Lower lobe of right lung (tissue), 2 donors: Measurements from ENCODE around the gene FRMPD4. TPM values are rescaled to one million over a fixed set of nuclear protein-coding genes. Genes with fewer than 3 reads are reported as not detected.

ENCODE experiments used
- ATAC-seq, 2 donors: fragments of 200-7000 bp; cut with Tn5 transposase; one replicate each; pipeline ENCODE4 v1.9.1; 2020 to 2022; ENCODE audit warnings: mild to moderate bottlenecking in 2 of 2, moderate library complexity in 2 of 2
- DNase-seq: peaks from one replicate; pipeline ENCODE4 v3.0.0-alpha.2; 2020
- H3K27ac ChIP-seq: fragments of 200-600 bp; one replicate; pipeline ENCODE4 v1.8.0; 2022
- H3K27me3 ChIP-seq: fragments of 200-600 bp; one replicate; pipeline ENCODE4 v1.8.0; 2022; ENCODE audit warnings: low read depth
- H3K36me3 ChIP-seq: fragments of 200-600 bp; one replicate; pipeline ENCODE4 v1.8.0; 2022; ENCODE audit warnings: mild to moderate bottlenecking
- H3K4me1 ChIP-seq: fragments of 200-600 bp; one replicate; pipeline ENCODE4 v1.8.0; 2022
- H3K4me3 ChIP-seq: fragments of 200-600 bp; one replicate; pipeline ENCODE4 v1.8.0; 2022; ENCODE audit warnings: mild to moderate bottlenecking
- H3K9me3 ChIP-seq: fragments of 200-600 bp; one replicate; pipeline ENCODE4 v1.8.0; 2022
- CTCF ChIP-seq: fragments of 200-600 bp; IDR thresholded peaks from one replicate; pipeline ENCODE4 v1.8.0; 2022; ENCODE audit warnings: antibody characterized with exemption, mild to moderate bottlenecking
- intact Hi-C: fragments of 100-400 bp; cut with DNase I; formaldehyde crosslinking; loops from one replicate; pipeline ENCODE4 v1.11.0; 2022
- total RNA-seq: library from RNA; stranded (reverse); fragmentation: NEBNext Ultra II Directional; extraction: Animal tissue kit (Norgen Biotek cat#: 25700); gene quantifications from one replicate; pipeline ENCODE4 v1.2.1, GENCODE V29; 2021
- donor health status: DM: no; HTN: yes; CAD: no; lungs with severe emphysema.

Gene FRMPD4
- total RNA-seq, 1 donor from 2014 or later = 0.15 TPM

- DNase-seq (no peak), ATAC-seq (no peak)
- no peaks in the 10 kb centered on the region for H3K9me3 ChIP-seq
- intact Hi-C loops = no loop called here
- H3K4me1 ChIP-seq = no peaks in the 10 kb centered on the region
- no peak for TF ChIP-seq CTCF
- no peaks in the 10 kb centered on the region for H3K36me3 ChIP-seq
- no peaks in the 10 kb centered on the region for H3K27me3 ChIP-seq
- H3K27ac ChIP-seq = no peak overlapping the region
- no peak overlapping the region for H3K4me3 ChIP-seq
Observed at GRCh38 chrX:12716574-12716973, 578.3 kb downstream of the FRMPD4 start.

GRCh38 chrX:12719837-12720236 is 581.6 kb downstream of the FRMPD4 start:
- ATAC-seq (no peak), DNase-seq (no peak)
- H3K9me3 ChIP-seq = no peaks in the 10 kb centered on the region
- no peaks in the 10 kb centered on the region for H3K4me1 ChIP-seq
- no peaks in the 10 kb centered on the region for H3K36me3 ChIP-seq
- no peaks in the 10 kb centered on the region for H3K27me3 ChIP-seq
- no peak for TF ChIP-seq CTCF
- intact Hi-C loops = no loop called here
- no peak overlapping the region for H3K27ac ChIP-seq
- H3K4me3 ChIP-seq = no peak overlapping the region

GRCh38 chrX:12721042-12721441 is 582.8 kb downstream of the FRMPD4 start:
- no peak overlapping the region for H3K4me3 ChIP-seq
- intact Hi-C loops = no loop called here
- no peak for TF ChIP-seq CTCF
- no peaks in the 10 kb centered on the region for H3K9me3 ChIP-seq
- ATAC-seq (no peak), DNase-seq (no peak)
- no peak overlapping the region for H3K27ac ChIP-seq
- no peaks in the 10 kb centered on the region for H3K4me1 ChIP-seq
- H3K27me3 ChIP-seq = no peaks in the 10 kb centered on the region
- H3K36me3 ChIP-seq = no peaks in the 10 kb centered on the region

GRCh38 chrX:12722314-12722713 is 584.0 kb downstream of the FRMPD4 start:
- no peak for DNase-seq
- TF ChIP-seq CTCF = no peak
- Histone ChIP-seq H3K9me3 (no peaks in the 10 kb centered on the region), H3K4me3 (no peak overlapping the region), H3K4me1 (no peaks in the 10 kb centered on the region), H3K27me3 (no peaks in the 10 kb centered on the region), H3K36me3 (no peaks in the 10 kb centered on the region), H3K27ac (no peak overlapping the region)
- intact Hi-C loops = no loop called here
- no peak for ATAC-seq

- Histone ChIP-seq H3K4me3 (no peak overlapping the region), H3K27ac (no peak overlapping the region), H3K27me3 (no peaks in the 10 kb centered on the region), H3K36me3 (no peaks in the 10 kb centered on the region), H3K9me3 (no peaks in the 10 kb centered on the region), H3K4me1 (no peaks in the 10 kb centered on the region)
- TF ChIP-seq CTCF = no peak
- intact Hi-C loops = no loop called here
- no peak for ATAC-seq
- DNase-seq = no peak
Observed at GRCh38 chrX:12741416-12741815, 603.1 kb downstream of the FRMPD4 start.

- no peak overlapping the region for H3K4me3 ChIP-seq
- H3K27me3 ChIP-seq = no peaks in the 10 kb centered on the region
- DNase-seq = no peak
- no peak for ATAC-seq
- no peak overlapping the region for H3K27ac ChIP-seq
- no peaks in the 10 kb centered on the region for H3K9me3 ChIP-seq
- no peaks in the 10 kb centered on the region for H3K4me1 ChIP-seq
- no peak for TF ChIP-seq CTCF
- intact Hi-C loops = no loop called here
- H3K36me3 ChIP-seq = no peaks in the 10 kb centered on the region
Observed at GRCh38 chrX:12747433-12747832, 609.2 kb downstream of the FRMPD4 start.
